Stimulated activated CD8-positive, alpha-beta memory T cell treated with anti-CD3 and anti-CD28 coated beads, Interleukin-2, amount 100 ng/mL, for 1 hour (primary cell): Measurements from ENCODE around the gene SCN4B.

Experiments used
- DNase-seq, 2 donors: peaks; one replicate each; pipeline ENCODE4 v3.0.0-alpha.2; 2020; ENCODE audit warnings: low read depth in 2 of 2

SCN4B gene

GRCh38 chr11:118174006-118174567, 21.5 kb upstream of the SCN4B start:
- no peak for DNase-seq

- DNase-seq, result no peak
These were observed 19.7 kb upstream of the SCN4B start for GRCh38 chr11:118172356-118172755.

- DNase-seq, result peak; percentile 33 to 50
These were observed 18.8 kb upstream of the SCN4B start for GRCh38 chr11:118171269-118172062.

- DNase-seq, result no peak
These were observed 18.3 kb upstream of the SCN4B start for GRCh38 chr11:118170882-118171268.

GRCh38 chr11:118170231-118170630, 17.6 kb upstream of the SCN4B start:
- no peak for DNase-seq

GRCh38 chr11:118169300-118170140, 16.9 kb upstream of the SCN4B start:
- no peak for DNase-seq

- no peak for DNase-seq
These were observed 16.1 kb upstream of the SCN4B start for GRCh38 chr11:118168751-118169150.

GRCh38 chr11:118168316-118168715, 15.7 kb upstream of the SCN4B start:
- DNase-seq, result no peak

- DNase-seq, result no peak
These were observed 15.3 kb upstream of the SCN4B start for GRCh38 chr11:118167906-118168305.

- no peak for DNase-seq
These were observed 14.6 kb upstream of the SCN4B start for GRCh38 chr11:118167253-118167652.

GRCh38 chr11:118166641-118167040, 14.0 kb upstream of the SCN4B start:
- DNase-seq, result no peak

GRCh38 chr11:118164885-118165284, 12.3 kb upstream of the SCN4B start:
- no peak for DNase-seq

GRCh38 chr11:118163494-118163893, 10.9 kb upstream of the SCN4B start:
- DNase-seq, result no peak

GRCh38 chr11:118162846-118163245, 10.2 kb upstream of the SCN4B start:
- no peak for DNase-seq

- no peak for DNase-seq
These were observed 9.2 kb upstream of the SCN4B start for GRCh38 chr11:118161786-118162185.

- DNase-seq, result no peak
These were observed 4.7 kb upstream of the SCN4B start for GRCh38 chr11:118157186-118157895.

GRCh38 chr11:118156531-118157185, 4.0 kb upstream of the SCN4B start:
- DNase-seq, result no peak

- DNase-seq, result no peak
These were observed 3.3 kb upstream of the SCN4B start for GRCh38 chr11:118155776-118156530.

- DNase-seq, result no peak
These were observed 2.0 kb upstream of the SCN4B start for GRCh38 chr11:118154641-118155040.

- DNase-seq, result no peak
These were observed 1.4 kb upstream of the SCN4B start for GRCh38 chr11:118153976-118154375.

GRCh38 chr11:118153516-118153915, 893 bp upstream of the SCN4B start:
- no peak for DNase-seq
